HepG2 (cell line): ENCODE data around the gene PLEKHB2. TPM values are rescaled to one million over a fixed set of nuclear protein-coding genes. Genes with fewer than 3 reads are reported as not detected.

Experiments
- POGZ ChIP-seq: sonication (generic); formaldehyde crosslinking; IDR thresholded peaks from 2 replicates; pipeline ENCODE4 v1.4.0; 2020; ENCODE audit warnings: mild to moderate bottlenecking, missing genetic modification reagents
- ZKSCAN5 ChIP-seq: sonication (generic); formaldehyde crosslinking; IDR thresholded peaks from 2 replicates; pipeline ENCODE4 v1.5.1; 2020; ENCODE audit warnings: mild to moderate bottlenecking, missing genetic modification reagents
- ZNF407 ChIP-seq: sonication (generic); formaldehyde crosslinking; IDR thresholded peaks from one replicate; pipeline ENCODE4 v1.5.1; 2020; ENCODE audit warnings: mild to moderate bottlenecking, missing genetic modification reagents; ENCODE audit errors: not compliant biosample characterization
- ZNF616 ChIP-seq: sonication (generic); formaldehyde crosslinking; IDR thresholded peaks from 2 replicates; pipeline ENCODE4 v1.5.0; 2020; ENCODE audit warnings: low read depth, mild to moderate bottlenecking, missing genetic modification reagents
- polyA plus RNA-seq, 8 experiments: library from polyadenylated mRNA; depleted of rRNA in 3 of 8; stranded (reverse) in 7 of 8; unstranded in 1 of 8; fragments of >200 nt; fragmentation: Illumina TruSeq in 4 of 8; extraction: Trizol in 4 of 8; gene quantifications; 2 replicates each; pipeline versions ENCODE4 v1.2.1 to v1.2.3, GENCODE V29; 2011 to 2016; ENCODE audit warnings: low read depth in 4 of 8, missing spikeins in 1 of 8, mixed read lengths in 1 of 8; ENCODE audit not compliant: insufficient read depth in 1 of 8
- total RNA-seq, 5 experiments: library from RNA; depleted of rRNA; stranded (reverse); fragments of >200 nt; fragmentation: Illumina TruSeq; extraction: Trizol; gene quantifications; 2 replicates each; pipeline ENCODE4 v1.2.3, GENCODE V29; 2016; ENCODE audit warnings: low read depth in 1 of 5
- TF ChIP-seq, protein P1 (sequence below): sonication (generic); formaldehyde crosslinking; IDR thresholded peaks from 2 replicates; pipeline ENCODE4 v1.5.0; 2020; ENCODE audit warnings: mild to moderate bottlenecking, missing genetic modification reagents

Gene PLEKHB2
- total and polyA plus RNA-seq, 2 of the 13 experiments (the other 11 are each of a cell fraction or from before 2014, with no cell fraction given), result 73.0 to 78.9 TPM

- TF ChIP-seq, protein P1, sequence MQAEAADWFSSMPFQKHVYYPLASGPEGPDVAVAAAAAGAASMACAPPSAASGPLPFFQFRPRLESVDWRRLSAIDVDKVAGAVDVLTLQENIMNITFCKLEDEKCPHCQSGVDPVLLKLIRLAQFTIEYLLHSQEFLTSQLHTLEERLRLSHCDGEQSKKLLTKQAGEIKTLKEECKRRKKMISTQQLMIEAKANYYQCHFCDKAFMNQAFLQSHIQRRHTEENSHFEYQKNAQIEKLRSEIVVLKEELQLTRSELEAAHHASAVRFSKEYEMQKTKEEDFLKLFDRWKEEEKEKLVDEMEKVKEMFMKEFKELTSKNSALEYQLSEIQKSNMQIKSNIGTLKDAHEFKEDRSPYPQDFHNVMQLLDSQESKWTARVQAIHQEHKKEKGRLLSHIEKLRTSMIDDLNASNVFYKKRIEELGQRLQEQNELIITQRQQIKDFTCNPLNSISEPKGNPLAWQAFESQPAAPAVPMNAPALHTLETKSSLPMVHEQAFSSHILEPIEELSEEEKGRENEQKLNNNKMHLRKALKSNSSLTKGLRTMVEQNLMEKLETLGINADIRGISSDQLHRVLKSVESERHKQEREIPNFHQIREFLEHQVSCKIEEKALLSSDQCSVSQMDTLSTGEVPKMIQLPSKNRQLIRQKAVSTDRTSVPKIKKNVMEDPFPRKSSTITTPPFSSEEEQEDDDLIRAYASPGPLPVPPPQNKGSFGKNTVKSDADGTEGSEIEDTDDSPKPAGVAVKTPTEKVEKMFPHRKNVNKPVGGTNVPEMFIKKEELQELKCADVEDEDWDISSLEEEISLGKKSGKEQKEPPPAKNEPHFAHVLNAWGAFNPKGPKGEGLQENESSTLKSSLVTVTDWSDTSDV (CRISPR knock-in tag), result no peak
- peak; percentile 49 for TF ChIP-seq ZNF407 (CRISPR knock-in tag)
- no peak for TF ChIP-seq ZNF616 (CRISPR knock-in tag)
- TF ChIP-seq POGZ (CRISPR knock-in tag), result 0 out of 2 replicates have a peak, but pooled peaks have one; percentile 16
- no peak for TF ChIP-seq ZKSCAN5 (CRISPR knock-in tag)
Measured at GRCh38 chr2:131154647-131155046, 49.5 kb downstream of the PLEKHB2 start (continued).
